WTC11 (cell line): ENCODE results near the gene DNAJB2.

ENCODE experiments used
- CBFB ChIP-seq: sonication (generic); formaldehyde crosslinking; IDR thresholded peaks from 2 replicates; pipeline ENCODE4 v1.8.1; 2022; ENCODE audit warnings: mild to moderate bottlenecking, low read depth, missing genetic modification reagents
- CTCF ChIP-seq: fragments of 200-600 bp; IDR thresholded peaks from 2 replicates; pipeline ENCODE4 v1.8.0; 2022; ENCODE audit warnings: antibody characterized with exemption
- FOXK1 ChIP-seq: sonication (generic); formaldehyde crosslinking; IDR thresholded peaks from 2 replicates; pipeline ENCODE4 v1.8.0; 2022; ENCODE audit warnings: mild to moderate bottlenecking, moderate library complexity, missing genetic modification reagents
- MYBL2 ChIP-seq: sonication (generic); formaldehyde crosslinking; IDR thresholded peaks from 2 replicates; pipeline ENCODE4 v1.8.1; 2023; ENCODE audit warnings: mild to moderate bottlenecking, moderate library complexity, missing genetic modification reagents
- NR2C2 ChIP-seq: sonication (generic); formaldehyde crosslinking; IDR thresholded peaks from 2 replicates; pipeline ENCODE4 v1.8.0; 2022; ENCODE audit warnings: mild to moderate bottlenecking, missing genetic modification reagents
- USF2 ChIP-seq: sonication (generic); formaldehyde crosslinking; IDR thresholded peaks from 2 replicates; pipeline ENCODE4 v1.8.1; 2023; ENCODE audit warnings: mild to moderate bottlenecking, missing genetic modification reagents, moderate library complexity
- TF ChIP-seq, protein P1 (sequence below): sonication (generic); formaldehyde crosslinking; IDR thresholded peaks from 2 replicates; pipeline ENCODE4 v1.8.0; 2022; ENCODE audit warnings: mild to moderate bottlenecking, missing genetic modification reagents

GRCh38 chr2:219252900-219253752 lies 26.0 kb upstream of the DNAJB2 start, which contains the start of gene TUBA4B:
- TF ChIP-seq CTCF (no peak), USF2 (CRISPR knock-in tag) (peak; percentile 39), CBFB (no peak), MYBL2 (no peak; the same call in 1 of the 2 replicates), FOXK1 (CRISPR knock-in tag) (peak; percentile 69; the same call in 1 of the 2 replicates), NR2C2 (no peak)
- TF ChIP-seq, protein P1, sequence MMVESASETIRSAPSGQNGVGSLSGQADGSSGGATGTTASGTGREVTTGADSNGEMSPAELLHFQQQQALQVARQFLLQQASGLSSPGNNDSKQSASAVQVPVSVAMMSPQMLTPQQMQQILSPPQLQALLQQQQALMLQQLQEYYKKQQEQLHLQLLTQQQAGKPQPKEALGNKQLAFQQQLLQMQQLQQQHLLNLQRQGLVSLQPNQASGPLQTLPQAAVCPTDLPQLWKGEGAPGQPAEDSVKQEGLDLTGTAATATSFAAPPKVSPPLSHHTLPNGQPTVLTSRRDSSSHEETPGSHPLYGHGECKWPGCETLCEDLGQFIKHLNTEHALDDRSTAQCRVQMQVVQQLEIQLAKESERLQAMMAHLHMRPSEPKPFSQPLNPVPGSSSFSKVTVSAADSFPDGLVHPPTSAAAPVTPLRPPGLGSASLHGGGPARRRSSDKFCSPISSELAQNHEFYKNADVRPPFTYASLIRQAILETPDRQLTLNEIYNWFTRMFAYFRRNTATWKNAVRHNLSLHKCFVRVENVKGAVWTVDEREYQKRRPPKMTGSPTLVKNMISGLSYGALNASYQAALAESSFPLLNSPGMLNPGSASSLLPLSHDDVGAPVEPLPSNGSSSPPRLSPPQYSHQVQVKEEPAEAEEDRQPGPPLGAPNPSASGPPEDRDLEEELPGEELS (CRISPR knock-in tag): no peak; the same call in 1 of the 2 replicates
